Medulla oblongata (tissue), 1 donor: ENCODE data around the gene ANO3.

Experiments used
- DNase-seq: peaks from one replicate; pipeline ENCODE4 v3.0.0-alpha.2; 2015; ENCODE audit errors: extremely low spot score

ANO3 gene

GRCh38 chr11:26708736-26709456 lies 377.0 kb downstream of the ANO3 start:
- no peak for DNase-seq

- DNase-seq = no peak
Observed at GRCh38 chr11:26710489-26710888, 378.6 kb downstream of the ANO3 start.

- no peak for DNase-seq
Observed at GRCh38 chr11:26712497-26712896, 380.6 kb downstream of the ANO3 start.
